HG03378 (cell line): Measurements from ENCODE around the gene GRM1.
A peak's percentile ranks its signal among the peaks of the same experiment; 100 is the strongest.
"Not testable (repeated sequence)": the region's sequence is repeated elsewhere in the genome, so short reads cannot be mapped to it uniquely, and the experiment has no call there.

Source experiments
- ATAC-seq: cut with Tn5 transposase; IDR thresholded peaks from one replicate; pipeline ENCODE4 v1.9.1; 2021; ENCODE audit warnings: mild to moderate bottlenecking, moderate library complexity; ENCODE audit not compliant: unreplicated experiment

Gene GRM1

DNA sequence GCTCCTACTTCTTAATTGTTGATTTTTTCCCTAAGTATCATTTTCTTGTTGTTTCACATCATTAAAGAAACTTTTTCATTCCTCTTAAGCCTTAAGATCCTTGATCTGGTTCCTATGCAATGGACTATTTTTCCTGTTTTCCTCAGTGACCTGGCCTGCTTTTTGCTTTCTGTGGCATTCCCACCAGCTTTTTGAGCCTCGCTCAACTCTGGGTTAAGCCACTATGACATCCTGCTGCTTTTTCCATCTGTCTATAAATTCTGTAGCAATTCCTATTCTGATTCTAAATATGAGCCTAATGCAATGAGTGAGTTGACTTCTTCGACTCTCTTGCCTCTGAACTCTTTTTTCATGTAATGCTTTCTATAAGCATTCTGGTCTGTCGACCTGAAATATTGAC lies 160.3 kb downstream of the GRM1 start:
- no peak for ATAC-seq

DNA sequence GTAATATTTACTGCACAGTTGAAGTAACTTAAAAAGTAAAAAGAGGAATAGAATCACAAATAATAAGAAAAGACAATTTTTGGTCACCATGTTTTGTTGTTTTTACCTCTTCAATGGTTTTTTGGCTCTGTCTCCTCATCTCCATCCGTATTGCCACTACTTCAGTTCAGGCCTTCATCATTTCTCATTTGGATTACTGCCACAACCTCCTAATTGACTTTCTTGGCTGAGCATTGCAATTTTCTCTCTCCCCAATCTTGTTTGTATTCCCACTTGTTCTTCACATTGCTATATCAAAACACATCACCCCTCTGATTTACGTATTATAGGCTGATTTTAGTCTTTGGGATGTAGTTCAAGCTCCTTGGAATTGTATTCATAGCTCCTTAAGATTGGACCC lies 161.7 kb downstream of the GRM1 start:
- ATAC-seq, result no peak

DNA sequence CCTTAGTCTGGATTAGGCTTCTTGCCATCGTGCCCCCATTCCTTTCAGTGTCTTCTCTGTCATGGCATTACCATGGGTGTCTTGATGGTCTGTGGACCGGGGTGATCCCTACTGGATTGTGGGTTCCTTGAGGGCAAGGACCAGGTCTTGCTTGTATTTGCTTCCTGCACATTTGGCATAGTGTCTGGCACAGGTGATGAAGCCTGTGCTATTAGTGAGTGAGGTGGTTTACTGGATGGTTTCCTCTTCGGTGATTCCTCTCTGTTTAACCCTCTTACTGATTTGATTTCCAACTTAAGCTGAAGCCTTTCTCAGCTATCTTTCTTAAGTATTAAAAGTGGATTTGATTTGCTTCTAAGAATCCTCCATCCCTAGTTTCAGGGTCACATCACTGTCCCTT lies 162.3 kb downstream of the GRM1 start:
- ATAC-seq, result no peak

DNA sequence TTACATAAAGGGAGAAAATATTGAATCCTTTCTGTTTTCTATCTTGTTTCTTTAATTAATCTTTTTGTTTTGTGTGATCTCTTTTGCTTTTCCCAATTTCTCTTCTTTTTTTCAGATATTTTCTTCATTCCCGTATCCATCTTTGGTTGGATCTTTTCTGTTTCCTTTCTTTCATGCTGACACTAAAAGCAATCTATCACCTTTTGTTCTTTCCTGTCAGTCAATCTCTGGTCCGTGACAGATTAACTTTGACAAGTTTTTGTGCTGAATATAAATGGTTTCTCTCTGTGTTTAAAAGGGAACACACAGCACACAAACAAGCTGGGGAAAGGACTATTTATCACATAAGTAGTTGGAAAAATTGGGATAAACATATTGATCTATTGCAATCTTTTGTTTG lies 162.8 kb downstream of the GRM1 start:
- ATAC-seq, result no peak

DNA sequence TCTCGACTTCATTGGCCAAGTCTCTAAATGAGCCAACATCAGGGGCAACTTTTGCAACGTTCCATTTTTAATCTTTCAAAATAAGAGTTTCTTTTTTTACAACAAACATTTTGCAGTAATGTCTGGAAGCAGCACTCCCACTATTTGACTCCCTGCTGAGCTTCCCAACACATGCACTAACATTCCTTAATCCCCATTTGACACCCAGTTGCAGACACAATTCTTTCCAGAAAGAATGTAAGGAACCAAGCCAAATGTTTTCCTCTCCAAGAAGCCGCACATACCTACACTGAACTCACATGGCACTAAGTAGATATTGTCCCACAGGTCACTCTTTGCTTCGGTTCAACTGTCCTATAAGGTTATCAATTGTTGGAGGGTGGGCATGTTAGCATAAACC lies 165.6 kb downstream of the GRM1 start:
- no peak for ATAC-seq

DNA sequence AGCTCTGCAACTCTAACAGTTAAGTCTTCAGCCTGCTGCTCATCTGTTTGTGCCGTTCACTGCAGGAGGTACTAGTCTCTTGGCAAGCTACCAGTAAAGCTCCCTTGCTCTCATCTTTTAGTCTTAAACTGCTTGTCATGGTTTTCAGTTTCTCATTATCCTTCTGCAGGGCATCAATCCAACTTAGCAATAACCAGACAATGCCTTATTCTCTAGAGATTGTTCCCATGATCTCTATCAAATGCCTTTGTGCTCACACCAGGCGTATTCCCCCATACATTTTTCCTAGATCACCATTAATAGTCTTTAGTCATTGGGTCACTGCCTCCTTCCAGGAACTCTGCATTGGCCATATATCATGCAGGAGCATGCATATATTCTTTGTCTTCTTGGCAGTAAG lies 171.3 kb downstream of the GRM1 start:
- ATAC-seq, result no peak

DNA sequence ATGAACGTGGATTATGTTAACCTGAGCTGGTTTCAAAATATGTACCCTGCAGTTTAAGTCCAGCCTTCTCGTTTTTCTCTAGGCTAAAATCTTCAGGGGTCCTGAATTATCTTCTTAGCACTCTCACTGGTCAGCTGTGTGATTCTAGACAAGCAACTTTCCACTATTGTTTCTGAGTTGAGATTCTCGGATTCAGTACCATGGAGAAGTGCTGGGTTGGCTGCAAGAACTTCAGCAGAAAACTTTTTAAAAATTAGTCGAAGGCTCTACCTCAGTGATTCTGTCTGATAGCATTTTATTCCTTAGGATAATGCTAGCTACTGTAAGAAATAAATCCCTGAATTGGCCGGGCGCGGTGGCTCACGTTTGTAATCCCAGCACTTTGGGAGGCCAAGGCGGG lies 173.7 kb downstream of the GRM1 start:
- no peak for ATAC-seq

DNA sequence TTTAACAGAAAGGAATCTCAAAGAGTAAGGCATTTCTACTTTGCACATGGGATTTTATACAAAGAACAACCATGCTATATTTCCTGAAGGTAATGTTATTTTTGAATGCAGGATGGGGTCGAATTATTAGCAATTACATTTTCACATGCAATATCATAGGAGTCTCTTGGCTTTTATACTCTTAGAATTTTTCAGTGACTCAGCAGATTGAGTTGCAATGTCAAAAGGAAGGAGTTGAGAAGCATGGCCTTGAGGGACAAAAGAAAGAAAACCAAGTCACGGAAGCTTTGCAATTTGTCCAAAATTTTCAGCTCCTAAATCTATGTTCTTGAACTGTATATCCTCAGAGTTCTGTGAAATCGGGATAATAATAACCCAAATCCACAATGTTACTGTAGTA lies 181.1 kb downstream of the GRM1 start:
- ATAC-seq, result no peak

DNA sequence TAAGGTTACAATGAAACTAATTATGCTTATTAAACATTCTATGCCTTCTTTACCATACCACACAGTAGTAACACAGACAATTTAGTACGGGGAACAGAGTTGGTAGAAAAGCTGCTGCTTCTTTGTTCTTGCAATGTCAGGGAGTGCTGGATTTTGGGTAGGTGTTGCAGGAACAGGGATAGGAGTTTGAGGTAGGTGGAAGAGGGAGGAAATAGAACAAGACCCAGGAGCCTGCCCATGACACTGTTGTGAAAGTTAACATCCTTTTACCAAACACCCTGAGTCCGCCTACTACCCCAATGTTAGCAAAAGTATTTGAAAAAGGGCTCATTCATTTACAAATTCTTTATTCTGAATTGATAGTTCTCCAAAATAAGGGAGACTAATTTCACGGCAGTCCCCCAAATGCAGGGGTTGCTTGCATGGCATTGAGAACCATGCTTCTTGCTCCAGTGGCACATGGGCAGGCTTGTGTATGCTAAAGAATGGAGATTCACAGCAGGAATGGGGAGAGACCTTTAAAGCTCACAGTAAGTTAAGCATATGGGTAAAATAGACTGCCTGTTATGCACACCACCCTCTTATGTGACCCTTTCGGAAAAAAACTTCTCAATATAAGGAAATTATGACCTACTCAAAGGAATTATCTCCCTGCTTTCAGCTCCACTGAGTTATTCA lies 181.7 kb downstream of the GRM1 start:
- no peak for ATAC-seq

DNA sequence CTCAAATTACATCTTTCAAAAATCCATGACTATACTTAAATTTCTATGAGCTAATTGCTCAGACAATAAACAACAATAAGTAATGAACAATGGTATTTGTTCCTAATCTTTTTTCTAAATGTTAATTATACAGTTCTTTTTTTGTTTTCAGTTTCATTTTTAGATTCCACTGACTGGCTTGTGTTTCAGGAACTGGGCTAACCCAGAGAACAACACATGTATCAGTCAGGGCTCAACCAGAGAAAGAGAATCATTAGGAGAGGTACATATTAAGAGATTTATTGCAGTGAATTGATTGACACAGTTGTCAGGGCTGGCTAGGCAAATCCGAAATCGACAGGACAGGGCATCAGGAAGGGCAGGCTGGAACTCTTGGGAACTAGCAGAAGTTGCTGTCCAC lies 182.8 kb downstream of the GRM1 start:
- ATAC-seq, result peak; percentile 49

DNA sequence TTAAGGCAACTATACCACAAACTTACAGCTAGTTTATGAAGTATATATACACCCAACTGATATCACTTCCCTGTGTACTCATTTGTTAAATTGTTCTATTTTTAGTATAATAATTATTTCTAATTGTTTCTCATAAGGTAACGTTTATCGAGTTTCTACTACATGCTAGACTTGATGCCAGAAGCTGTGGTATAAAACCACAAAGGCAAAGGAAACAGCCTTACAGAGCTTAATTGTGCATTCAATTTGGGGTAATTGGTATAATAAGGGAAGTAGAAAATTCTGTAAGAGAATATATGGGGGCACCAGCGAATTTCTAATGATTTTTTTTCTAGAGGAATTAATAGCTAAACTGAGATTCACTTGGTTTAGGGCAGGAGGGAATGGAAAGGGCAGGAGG lies 183.9 kb downstream of the GRM1 start:
- no peak for ATAC-seq

DNA sequence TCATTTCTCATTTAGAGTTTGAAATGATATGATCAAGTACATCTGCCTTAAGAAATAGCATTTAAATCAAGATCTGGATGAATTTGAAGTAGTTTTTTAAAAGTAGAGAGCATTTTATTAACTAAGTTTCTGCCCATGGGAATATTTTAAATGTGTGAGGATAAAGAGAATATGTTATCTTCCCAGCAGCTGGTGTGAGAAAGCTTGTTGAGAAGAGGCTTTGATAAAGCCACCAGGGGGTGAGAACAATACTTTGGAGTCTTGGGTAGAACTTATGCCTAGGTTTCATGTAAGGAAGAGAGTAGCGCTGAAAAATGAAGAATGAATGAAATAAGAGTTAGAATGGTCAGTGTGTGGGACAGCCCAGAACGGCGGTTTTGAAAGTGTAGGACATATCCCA lies 190.2 kb downstream of the GRM1 start:
- no peak for ATAC-seq

DNA sequence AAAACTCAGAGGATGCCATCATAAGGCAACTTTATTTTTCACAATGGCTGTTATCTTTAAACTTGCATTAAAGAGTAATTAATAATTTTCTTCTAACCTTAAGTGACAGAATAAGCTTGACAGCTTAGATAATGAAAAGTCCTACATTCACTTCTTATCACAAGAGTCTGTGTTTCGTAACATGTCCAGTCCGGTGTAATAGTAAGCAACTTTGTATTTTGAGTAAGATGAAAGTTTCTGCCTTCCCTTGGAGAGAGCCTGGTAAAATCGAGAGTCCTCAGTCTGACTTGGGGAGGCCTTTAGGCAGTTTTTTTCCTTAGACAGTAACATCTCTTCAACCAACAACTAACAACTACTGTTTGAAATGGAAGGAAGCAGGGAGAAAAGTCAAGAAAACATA lies 195.6 kb downstream of the GRM1 start:
- no peak for ATAC-seq

DNA sequence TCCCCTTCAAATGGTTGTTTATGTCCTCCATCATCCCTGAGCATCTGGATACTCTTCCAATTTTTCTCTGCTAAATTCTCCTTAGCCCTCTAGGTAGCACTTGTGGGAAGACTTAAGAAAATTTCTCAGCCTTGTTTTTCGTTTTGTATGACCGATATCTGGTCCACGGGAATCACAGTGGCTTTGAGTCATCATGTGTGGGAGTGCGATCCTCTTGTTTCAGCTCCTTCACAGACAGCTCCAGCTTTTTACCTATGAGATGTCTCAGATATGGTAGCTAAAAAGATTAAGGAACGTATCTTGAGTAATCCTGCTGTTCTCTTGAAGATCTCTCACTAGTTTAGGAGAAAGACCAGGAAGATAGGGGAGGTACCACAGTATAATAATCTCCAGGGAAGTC lies 196.1 kb downstream of the GRM1 start:
- no peak for ATAC-seq

DNA sequence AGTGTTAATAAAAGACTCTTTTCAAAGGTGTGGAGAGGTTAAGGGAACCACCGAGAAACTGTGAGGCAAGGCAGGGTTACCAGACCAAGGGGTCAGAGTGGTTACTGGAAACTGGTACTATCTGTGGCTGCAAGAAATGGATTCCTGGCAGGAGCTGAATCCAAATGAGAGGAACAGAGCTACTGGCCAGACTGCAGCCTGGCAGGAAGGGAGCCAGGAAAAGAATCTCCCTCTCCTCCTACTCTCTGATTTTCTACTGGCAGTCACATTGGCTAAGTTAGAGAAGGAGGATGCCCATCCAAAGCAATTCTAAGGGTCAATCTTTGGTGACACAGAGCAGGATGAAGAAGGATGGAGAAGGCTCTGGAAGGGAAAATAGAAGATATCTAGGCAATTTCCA lies 211.5 kb downstream of the GRM1 start:
- no peak for ATAC-seq

DNA sequence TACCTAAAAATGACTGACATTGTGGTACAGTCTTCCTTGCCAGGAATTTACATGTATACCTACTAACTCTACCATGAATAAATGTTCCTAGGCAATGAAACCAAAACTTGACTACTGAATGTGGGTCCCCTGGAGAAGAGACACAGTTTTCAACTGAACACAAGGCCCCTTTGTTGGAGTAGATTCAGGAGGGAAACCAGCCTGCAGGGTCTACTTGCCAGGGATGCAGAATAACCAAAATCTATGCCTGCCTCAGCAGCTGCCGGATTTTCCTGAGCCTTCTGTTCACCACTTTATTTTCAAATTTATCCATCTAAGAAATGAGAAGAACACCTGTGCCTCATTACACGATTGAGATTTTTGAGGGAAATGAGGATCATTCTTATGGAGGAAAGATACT lies 211.9 kb downstream of the GRM1 start:
- no peak for ATAC-seq

DNA sequence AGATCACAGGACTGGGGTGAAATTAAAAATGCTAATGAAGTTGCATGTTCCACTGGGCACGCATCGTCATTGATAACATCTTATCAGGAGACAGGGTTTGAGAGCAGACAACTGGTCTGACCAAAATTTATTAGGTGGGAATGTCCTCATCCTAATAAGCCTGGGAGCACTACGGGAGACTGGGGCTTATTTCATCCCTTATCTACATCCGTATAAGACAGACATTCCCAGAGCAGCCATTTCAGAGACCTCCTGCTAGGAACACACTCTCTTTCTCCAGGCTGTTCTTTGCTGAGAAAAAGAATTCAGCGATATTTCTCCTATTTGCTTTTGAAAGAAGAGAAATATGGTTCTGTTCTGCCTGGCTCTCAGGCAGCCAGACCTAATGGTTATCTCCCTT lies 214.8 kb downstream of the GRM1 start:
- not testable (repeated sequence) for ATAC-seq

DNA sequence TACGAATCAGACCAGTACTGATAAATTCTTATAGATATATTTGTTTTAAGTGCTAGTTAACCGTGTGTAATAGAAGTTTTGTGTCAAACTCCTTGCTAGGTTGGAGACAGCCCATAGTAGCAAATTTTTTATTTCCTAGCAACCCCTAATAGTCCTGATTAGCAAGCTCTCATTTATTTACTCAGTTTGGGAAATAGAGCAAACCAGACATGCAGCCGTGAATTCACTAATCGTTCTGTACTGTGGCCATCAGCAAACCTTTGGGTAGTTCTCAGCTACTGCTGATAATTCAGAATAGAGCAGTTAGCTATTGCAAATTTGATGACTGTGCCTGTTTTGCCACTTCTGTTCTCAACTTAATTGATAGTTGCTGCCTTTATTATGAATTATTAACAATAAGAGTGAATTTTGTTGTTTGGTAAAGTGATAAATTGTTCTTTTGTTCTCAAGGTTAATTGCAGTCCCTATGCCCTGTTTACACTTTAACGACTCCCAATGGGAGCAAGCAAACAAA lies 215.8 kb downstream of the GRM1 start:
- no peak for ATAC-seq

DNA sequence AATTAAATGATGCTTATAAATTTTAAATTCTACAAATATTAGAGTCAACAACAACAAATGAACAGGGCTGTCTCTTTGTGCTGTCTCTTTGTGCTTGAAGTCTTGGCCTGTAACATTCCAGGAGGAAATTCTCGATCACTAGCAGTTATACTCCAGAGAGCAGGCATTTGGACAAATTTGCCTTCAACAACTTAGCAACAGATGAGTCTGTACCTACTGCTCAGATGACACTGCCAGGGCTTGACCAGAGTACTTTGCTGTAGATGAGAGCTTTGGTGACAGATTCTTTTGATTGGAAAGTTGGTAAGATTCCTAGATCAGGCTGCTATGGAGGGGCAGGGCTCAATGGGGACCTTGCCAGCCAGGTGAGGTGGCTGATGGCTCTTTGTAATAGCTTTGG lies 217.2 kb downstream of the GRM1 start:
- no peak for ATAC-seq

DNA sequence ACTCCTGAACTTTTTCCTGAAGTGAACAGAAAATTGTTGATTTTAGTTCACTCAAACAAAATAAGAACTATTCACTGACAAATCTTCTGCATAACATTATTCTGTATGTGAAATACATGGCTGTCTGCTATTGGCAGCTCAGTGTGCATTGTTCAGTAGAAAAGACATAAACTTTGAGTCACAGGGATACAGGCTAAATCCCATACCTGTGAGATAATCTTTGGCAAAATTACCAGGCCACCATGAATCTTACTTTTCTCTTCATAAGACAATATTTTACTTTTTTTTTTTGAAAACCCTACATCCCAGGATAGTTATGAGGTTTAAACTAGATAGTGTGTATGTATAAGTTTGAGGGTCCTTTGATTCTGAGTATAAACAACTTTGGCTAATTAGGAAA lies 224.8 kb downstream of the GRM1 start:
- no peak for ATAC-seq

DNA sequence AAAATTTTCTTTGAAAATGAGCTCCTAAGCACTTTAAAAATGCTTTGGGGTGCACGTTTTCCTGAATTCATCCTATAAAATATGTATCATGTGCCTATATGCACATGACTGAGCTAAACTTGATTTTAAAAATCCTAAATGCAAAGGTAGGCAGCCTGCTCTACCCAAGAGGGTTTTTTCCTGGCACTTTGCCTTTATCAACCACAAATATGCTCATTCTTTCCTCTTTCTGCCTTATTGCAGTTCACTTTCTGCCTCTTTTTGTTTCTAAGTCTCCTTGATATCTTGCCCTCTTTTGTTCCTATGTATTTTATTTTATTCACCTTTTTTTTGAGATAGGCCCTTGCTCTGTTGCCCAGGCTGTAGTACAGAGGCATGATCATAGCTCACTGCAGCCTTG lies 229.3 kb downstream of the GRM1 start:
- ATAC-seq, result no peak

DNA sequence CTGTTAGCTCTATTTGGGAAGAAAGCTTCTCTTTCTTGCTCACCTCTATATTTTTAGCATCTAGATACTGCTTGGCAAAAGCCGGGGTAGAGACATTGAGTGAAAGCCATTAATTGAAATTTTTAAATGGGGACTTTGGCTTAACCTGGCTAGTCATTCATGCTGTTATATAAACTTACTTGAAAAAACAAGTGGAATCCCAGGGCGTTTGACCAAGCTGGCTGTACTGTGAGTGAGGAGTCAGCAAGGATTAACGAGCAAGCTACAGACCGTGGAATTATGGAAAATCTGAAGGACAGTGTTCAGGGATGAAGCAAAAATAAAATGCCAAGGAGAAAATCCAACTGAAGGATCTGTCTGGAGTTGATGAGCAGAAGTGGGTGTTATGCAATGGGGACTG lies 232.0 kb downstream of the GRM1 start:
- no peak for ATAC-seq

DNA sequence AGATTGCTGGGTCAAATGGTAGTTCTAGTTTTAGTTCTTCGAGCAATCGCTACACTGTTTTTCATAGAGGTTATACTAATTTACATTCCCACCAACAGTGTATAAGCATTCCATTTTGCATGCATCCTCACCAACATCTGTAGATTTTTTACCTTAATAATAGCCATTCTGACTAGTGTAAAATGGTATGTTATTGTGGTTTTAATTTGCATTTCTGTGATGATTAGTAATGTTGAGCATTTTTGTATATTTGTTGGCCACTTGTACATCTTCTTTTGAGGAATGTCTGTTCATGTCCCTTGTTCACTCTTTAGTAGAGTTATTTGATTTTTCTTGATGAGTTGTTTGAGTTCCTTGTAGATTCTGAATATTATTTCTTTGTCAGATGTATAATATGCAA lies 236.2 kb downstream of the GRM1 start:
- no peak for ATAC-seq
